Measurements from ENCODE around the gene SLC24A4. TPM values are rescaled to one million over a fixed set of nuclear protein-coding genes. Genes with fewer than 3 reads are reported as not detected.
A peak's percentile ranks its signal among the peaks of the same experiment; 100 is the strongest.

SLC24A4 gene
- polyA plus RNA-seq, 12 donors = 1.2 to 5.9 (median 3.1) TPM; not detected in 1

GRCh38 chr14:92362781-92363235, 39.8 kb downstream of the SLC24A4 start:
- peak; percentile 37 for DNase-seq

GRCh38 chr14:92366237-92366636, 43.3 kb downstream of the SLC24A4 start:
- DNase-seq = no peak

GRCh38 chr14:92368001-92368400, 45.0 kb downstream of the SLC24A4 start:
- DNase-seq = no peak

- DNase-seq = no peak
Observed at GRCh38 chr14:92369097-92369496, 46.1 kb downstream of the SLC24A4 start.

- DNase-seq = no peak
Observed at GRCh38 chr14:92372230-92372629, 49.3 kb downstream of the SLC24A4 start.

- DNase-seq = no peak
Observed at GRCh38 chr14:92373336-92373735, 50.4 kb downstream of the SLC24A4 start.

GRCh38 chr14:92380131-92380530, 57.2 kb downstream of the SLC24A4 start:
- no peak for DNase-seq

- DNase-seq = no peak
Observed at GRCh38 chr14:92380582-92380981, 57.6 kb downstream of the SLC24A4 start.

GRCh38 chr14:92382677-92383076, 59.7 kb downstream of the SLC24A4 start:
- no peak for DNase-seq

GRCh38 chr14:92383805-92384204, 60.8 kb downstream of the SLC24A4 start:
- no peak for DNase-seq

- no peak for DNase-seq
Observed at GRCh38 chr14:92384461-92385133, 61.6 kb downstream of the SLC24A4 start.

- DNase-seq = no peak
Observed at GRCh38 chr14:92385561-92385960, 62.6 kb downstream of the SLC24A4 start.

- no peak for DNase-seq
Observed at GRCh38 chr14:92386165-92386564, 63.2 kb downstream of the SLC24A4 start.

- no peak for DNase-seq
Observed at GRCh38 chr14:92386637-92387036, 63.7 kb downstream of the SLC24A4 start.

GRCh38 chr14:92387578-92387977, 64.6 kb downstream of the SLC24A4 start:
- DNase-seq = no peak

GRCh38 chr14:92389598-92390158, 66.7 kb downstream of the SLC24A4 start:
- no peak for DNase-seq

GRCh38 chr14:92391726-92392125, 68.8 kb downstream of the SLC24A4 start:
- no peak for DNase-seq

GRCh38 chr14:92392711-92393110, 69.7 kb downstream of the SLC24A4 start:
- DNase-seq = no peak

- peak; percentile 53 for DNase-seq
Observed at GRCh38 chr14:92397150-92397952, 74.4 kb downstream of the SLC24A4 start.

- no peak for DNase-seq
Observed at GRCh38 chr14:92397953-92398564, 75.1 kb downstream of the SLC24A4 start.

- DNase-seq = peak; percentile 83
Observed at GRCh38 chr14:92398888-92399636, 76.1 kb downstream of the SLC24A4 start.
